OCI-LY3 (cell line): ENCODE results near the gene MYO5A.

Experiments used
- CTCF ChIP-seq: fragments of 200-600, 300-600 bp; sonication (generic); IDR thresholded peaks from 2 replicates; pipeline ENCODE4 v1.5.1; 2014; ENCODE audit warnings: antibody characterized with exemption, low read length, low read depth
- EZH2phosphoT487 ChIP-seq: fragments of 200-600 bp; shearing (Covaris generic); IDR thresholded peaks from 2 replicates; pipeline ENCODE4 v1.6.1; 2018; ENCODE audit warnings: antibody characterized with exemption, mixed run types, low read depth

- TF ChIP-seq CTCF (no peak), EZH2phosphoT487 (no peak)
Observed at GRCh38 chr15:52334491-52335160, 194.1 kb downstream of the MYO5A start.
